Loucy (cell line): ENCODE data around the gene BUB1.
A peak's percentile ranks its signal among the peaks of the same experiment; 100 is the strongest.

Source experiments
- H2AFZ ChIP-seq: fragments of 200-600 bp; sonication (generic); 2 replicates; pipeline ENCODE4 v1.6.0; 2016; ENCODE audit warnings: antibody characterized with exemption, mild to moderate bottlenecking, low read length, moderate library complexity
- H3F3A ChIP-seq: fragments of 200-600 bp; 2 replicates; pipeline ENCODE4 v1.6.0; 2016; ENCODE audit warnings: antibody characterized with exemption, low read depth, mild to moderate bottlenecking
- H3K27me3 ChIP-seq: fragments of 200-600 bp; sonication (generic); 2 replicates; pipeline ENCODE4 v1.6.1; 2014; ENCODE audit warnings: low read length, mild to moderate bottlenecking; ENCODE audit not compliant: insufficient read depth, poor library complexity, severe bottlenecking
- H3K36me3 ChIP-seq: fragments of 200-600 bp; sonication (generic); 2 replicates; pipeline ENCODE4 v1.6.1; 2016; ENCODE audit warnings: low read length; ENCODE audit not compliant: insufficient read depth
- H3K4me1 ChIP-seq: fragments of 200-600 bp; sonication (generic); 2 replicates; pipeline ENCODE4 v1.5.1; 2014; ENCODE audit warnings: low read length, mild to moderate bottlenecking; ENCODE audit not compliant: insufficient read depth, poor library complexity, severe bottlenecking
- H3K4me2 ChIP-seq: fragments of 200-600 bp; sonication (generic); 2 replicates; pipeline ENCODE4 v1.6.0; 2014; ENCODE audit warnings: antibody characterized with exemption, low read length, low read depth, mild to moderate bottlenecking; ENCODE audit not compliant: poor library complexity, severe bottlenecking
- H3K4me3 ChIP-seq: fragments of 200-600 bp; sonication (generic); 2 replicates; pipeline ENCODE4 v1.5.1; 2014; ENCODE audit warnings: low read length, mild to moderate bottlenecking, mixed read lengths; ENCODE audit not compliant: poor library complexity, severe bottlenecking
- H3K79me2 ChIP-seq: fragments of 200-600 bp; sonication (generic); 2 replicates; pipeline ENCODE4 v1.6.1; 2014; ENCODE audit warnings: low read length; ENCODE audit not compliant: insufficient read depth
- H3K9ac ChIP-seq: fragments of 200-600 bp; sonication (generic); 2 replicates; pipeline ENCODE4 v1.6.0; 2014; ENCODE audit warnings: mild to moderate bottlenecking, low read depth, low read length, moderate library complexity; ENCODE audit not compliant: poor library complexity, severe bottlenecking
- H3K9me2 ChIP-seq: fragments of 200-600 bp; sonication (generic); replicated peaks from 2 replicates; pipeline ENCODE4 v1.6.1; 2016; ENCODE audit warnings: low read depth, low read length, mixed read lengths
- H3K9me3 ChIP-seq: fragments of 200-600 bp; sonication (generic); 2 replicates; pipeline ENCODE4 v1.6.1; 2014; ENCODE audit warnings: mild to moderate bottlenecking, antibody characterized with exemption, low read length, low read depth; ENCODE audit not compliant: insufficient read depth
- H4K20me1 ChIP-seq: fragments of 200-600 bp; sonication (generic); 2 replicates; pipeline ENCODE4 v1.6.0; 2014; ENCODE audit warnings: antibody characterized with exemption, low read length, mild to moderate bottlenecking; ENCODE audit not compliant: insufficient read depth, poor library complexity, severe bottlenecking
- CTCF ChIP-seq: fragments of 200-600 bp; sonication (generic); conservative IDR thresholded peaks from 2 replicates; pipeline ENCODE4 v1.5.1; 2014; ENCODE audit warnings: mild to moderate bottlenecking, antibody characterized with exemption, low read length
- EZH2phosphoT487 ChIP-seq: fragments of 200-600 bp; IDR thresholded peaks from 2 replicates; pipeline ENCODE4 v1.6.1; 2018; ENCODE audit warnings: antibody characterized with exemption, mild to moderate bottlenecking, moderate library complexity, borderline replicate concordance

The BUB1 gene

GRCh38 chr2:110716959-110717645 is 39.2 kb upstream of the BUB1 start:
- Histone ChIP-seq H3K27me3 (no peaks in the 10 kb centered on the region), H3K9me3 (no peaks in the 10 kb centered on the region), H3K79me2 (no peaks in the 10 kb centered on the region), H3K4me3 (no peak overlapping the region), H3K4me1 (peaks cover 21% of the 10 kb centered on the region), H3K36me3 (no peaks in the 10 kb centered on the region), H3K4me2 (no peak overlapping the region), H3K9ac (no peak overlapping the region), H2AFZ (no peak overlapping the region), H3K9me2 (no peaks in the 10 kb centered on the region), H4K20me1 (no peaks in the 10 kb centered on the region), H3F3A (no peaks in the 10 kb centered on the region)
- no peak for TF ChIP-seq CTCF

GRCh38 chr2:110714452-110715224 is 36.8 kb upstream of the BUB1 start:
- no peaks in the 10 kb centered on the region for H3K9me2 ChIP-seq
- TF ChIP-seq CTCF (no peak), EZH2phosphoT487 (no peak)
- H3K4me3 ChIP-seq = no peak overlapping the region
- no peaks in the 10 kb centered on the region for H3F3A ChIP-seq
- H3K4me2 ChIP-seq = no peak overlapping the region
- no peak overlapping the region for H2AFZ ChIP-seq
- H3K4me1 ChIP-seq = peaks cover 21% of the 10 kb centered on the region
- no peak overlapping the region for H3K9ac ChIP-seq
- H3K36me3 ChIP-seq = no peaks in the 10 kb centered on the region
- H3K9me3 ChIP-seq = no peaks in the 10 kb centered on the region
- H3K27me3 ChIP-seq = no peaks in the 10 kb centered on the region
- H4K20me1 ChIP-seq = no peaks in the 10 kb centered on the region
- H3K79me2 ChIP-seq = no peaks in the 10 kb centered on the region

GRCh38 chr2:110713513-110714362 is 35.9 kb upstream of the BUB1 start:
- Histone ChIP-seq H3K36me3 (no peaks in the 10 kb centered on the region), H3K9me2 (no peaks in the 10 kb centered on the region), H4K20me1 (no peaks in the 10 kb centered on the region), H3K27me3 (no peaks in the 10 kb centered on the region), H3K9ac (no peak overlapping the region), H3K4me1 (peaks cover 21% of the 10 kb centered on the region), H3K4me2 (peak overlapping the region; percentile 12), H3K9me3 (no peaks in the 10 kb centered on the region), H3F3A (no peaks in the 10 kb centered on the region), H3K79me2 (no peaks in the 10 kb centered on the region), H2AFZ (no peak overlapping the region), H3K4me3 (no peak overlapping the region)
- TF ChIP-seq EZH2phosphoT487 (no peak), CTCF (no peak)
